ENCODE measurements around the gene CCER1. TPM values are rescaled to one million over a fixed set of nuclear protein-coding genes. Genes with fewer than 3 reads are reported as not detected.

Gene CCER1
- total and polyA plus RNA-seq, 2 donors (not counting 1 experiment from before 2014, with no cell fraction given), result not detected

GRCh38 chr12:90910958-90911357 lies 44.0 kb downstream of the CCER1 start:
- POLR2A ChIA-PET, result no interaction called here
- CTCF ChIA-PET, result no interaction called here

More at GRCh38 chr12:90910958-90911357, 44.0 kb downstream of the CCER1 start:
- Histone ChIP-seq H3K36me3 (replicated peaks in 1 of 2; ENCODE audit: control extremely low read depth in 1 of 2, control insufficient read depth in 1 of 2, extremely low read depth in 1 of 2, insufficient read depth in 2 of 2, low read length in 1 of 2) (no peaks in the 10 kb centered on the region), H3K4me1 (ENCODE audit: control insufficient read depth in 2 of 2, insufficient read depth in 2 of 2, low read length in 2 of 2) (no peaks in the 10 kb centered on the region), H3K4me3 (ENCODE audit: control extremely low read depth in 1 of 5, extremely low read depth in 1 of 5, insufficient read depth in 1 of 5, low read depth in 2 of 5, low read length in 4 of 5) (no peak overlapping the region), H3K9ac (ENCODE audit: low read length) (no peak overlapping the region), H4K20me1 (ENCODE audit: control insufficient read depth, insufficient read depth, low read length, poor library complexity, severe bottlenecking) (no peaks in the 10 kb centered on the region), H2AFZ (ENCODE audit: insufficient read depth, low read depth, low read length, poor library complexity, severe bottlenecking) (no peak overlapping the region), H3K9me3 (ENCODE audit: control extremely low read depth in 1 of 3, control insufficient read depth in 2 of 3, insufficient read depth in 1 of 3, low read length in 2 of 3) (peaks cover 0 to 7% (median 0%) of the 10 kb centered on the region in 3 donors), H3K27me3 (replicated peaks in 1 of 4; ENCODE audit: control extremely low read depth in 1 of 4, control insufficient read depth in 3 of 4, insufficient read depth in 4 of 4, low read length in 3 of 4) (no peaks in the 10 kb centered on the region), H3K79me2 (ENCODE audit: control insufficient read depth, insufficient read depth, low read length) (no peaks in the 10 kb centered on the region), H3K27ac (ENCODE audit: low read length in 2 of 2) (no peak overlapping the region), H3K4me2 (replicated peaks; ENCODE audit: low read depth, low read length, poor library complexity, severe bottlenecking) (no peak overlapping the region)
- WGBS (ENCODE audit: insufficient coverage), result 100% methylated on average over 1 of the region's 3 CpGs
- H3K4me3 Mint-ChIP-seq, result no peak overlapping the region
- H3K9me3 Mint-ChIP-seq (ENCODE audit: insufficient read depth), result no peaks in the 10 kb centered on the region
- H3K27ac Mint-ChIP-seq, result no peak overlapping the region
- intact Hi-C loops (cut with micrococcal nuclease), result no loop called here
- DNase-seq, result no peak
- no peak for ATAC-seq (ENCODE audit: low read depth)
- no peaks in the 10 kb centered on the region for H3K4me1 Mint-ChIP-seq
- TF ChIP-seq CTCF (IDR thresholded peaks at IDR 0.05), result no peak
- TF ChIP-seq EZH2 (IDR thresholded peaks at IDR 0.05; ENCODE audit: borderline replicate concordance, insufficient read depth, low read depth, low read length, poor library complexity, severe bottlenecking), result no peak
- peaks cover 4% of the 10 kb centered on the region for H3K27me3 Mint-ChIP-seq

Measured in B cell (primary cell).